Measurements from ENCODE around the gene MED17.

Gene MED17

DNA sequence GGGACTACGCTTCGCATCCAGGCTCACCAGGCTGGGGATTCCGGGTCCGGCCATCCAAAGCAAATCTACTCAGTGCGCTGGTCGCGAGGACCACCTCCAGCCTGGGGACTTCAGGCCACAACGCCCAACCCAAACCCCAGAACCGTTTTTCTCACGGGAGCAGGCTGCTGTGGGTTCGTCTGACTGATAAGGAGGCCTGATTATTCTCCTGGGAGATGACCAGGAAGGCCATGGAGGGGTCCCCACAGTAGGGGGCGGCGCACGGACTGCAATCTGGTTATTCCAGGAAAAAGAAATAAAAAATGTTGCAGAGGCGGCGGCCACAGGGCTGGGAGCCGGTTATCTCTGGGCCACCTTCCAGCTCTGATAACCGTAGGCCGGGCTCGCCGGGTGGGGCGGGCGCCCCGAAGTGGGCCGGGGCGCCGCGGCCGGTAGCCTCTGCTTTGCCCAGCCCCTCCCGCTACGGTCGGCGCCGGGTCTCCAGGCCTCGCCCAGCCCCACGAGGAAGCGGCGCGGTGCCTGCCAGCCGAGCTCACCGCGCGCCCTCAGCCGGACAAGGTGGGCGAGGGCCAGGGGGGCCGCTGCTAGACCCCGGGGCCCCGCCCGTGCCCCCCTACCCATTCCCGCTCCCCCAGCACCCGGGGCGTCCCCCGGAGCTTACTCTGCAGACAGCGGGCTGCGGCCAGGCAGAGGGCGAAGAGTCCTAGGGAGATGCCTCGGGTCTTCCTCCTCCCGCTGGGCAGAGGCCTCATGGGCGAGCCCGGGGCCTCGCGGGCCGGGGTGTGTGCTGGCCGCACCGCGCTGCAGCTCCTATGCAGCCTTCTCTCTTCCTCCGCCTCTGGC, 65.9 kb downstream of the MED17 start:
- TF ChIP-seq, protein P1, sequence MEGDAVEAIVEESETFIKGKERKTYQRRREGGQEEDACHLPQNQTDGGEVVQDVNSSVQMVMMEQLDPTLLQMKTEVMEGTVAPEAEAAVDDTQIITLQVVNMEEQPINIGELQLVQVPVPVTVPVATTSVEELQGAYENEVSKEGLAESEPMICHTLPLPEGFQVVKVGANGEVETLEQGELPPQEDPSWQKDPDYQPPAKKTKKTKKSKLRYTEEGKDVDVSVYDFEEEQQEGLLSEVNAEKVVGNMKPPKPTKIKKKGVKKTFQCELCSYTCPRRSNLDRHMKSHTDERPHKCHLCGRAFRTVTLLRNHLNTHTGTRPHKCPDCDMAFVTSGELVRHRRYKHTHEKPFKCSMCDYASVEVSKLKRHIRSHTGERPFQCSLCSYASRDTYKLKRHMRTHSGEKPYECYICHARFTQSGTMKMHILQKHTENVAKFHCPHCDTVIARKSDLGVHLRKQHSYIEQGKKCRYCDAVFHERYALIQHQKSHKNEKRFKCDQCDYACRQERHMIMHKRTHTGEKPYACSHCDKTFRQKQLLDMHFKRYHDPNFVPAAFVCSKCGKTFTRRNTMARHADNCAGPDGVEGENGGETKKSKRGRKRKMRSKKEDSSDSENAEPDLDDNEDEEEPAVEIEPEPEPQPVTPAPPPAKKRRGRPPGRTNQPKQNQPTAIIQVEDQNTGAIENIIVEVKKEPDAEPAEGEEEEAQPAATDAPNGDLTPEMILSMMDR (IDR thresholded peaks at IDR 0.05; ENCODE audit: unreplicated experiment in 3 of 3) = no peak
- no peaks in the 10 kb centered on the region for H3K4me1 Mint-ChIP-seq
- no peak overlapping the region for H3K27ac Mint-ChIP-seq
- H3K27me3 Mint-ChIP-seq (ENCODE audit: low read depth) = no peaks in the 10 kb centered on the region
- H3K4me3 Mint-ChIP-seq = no peak overlapping the region
- no peaks in the 10 kb centered on the region for H3K36me3 Mint-ChIP-seq (ENCODE audit: low read depth)
- H3K9me3 Mint-ChIP-seq = no peaks in the 10 kb centered on the region

DNA sequence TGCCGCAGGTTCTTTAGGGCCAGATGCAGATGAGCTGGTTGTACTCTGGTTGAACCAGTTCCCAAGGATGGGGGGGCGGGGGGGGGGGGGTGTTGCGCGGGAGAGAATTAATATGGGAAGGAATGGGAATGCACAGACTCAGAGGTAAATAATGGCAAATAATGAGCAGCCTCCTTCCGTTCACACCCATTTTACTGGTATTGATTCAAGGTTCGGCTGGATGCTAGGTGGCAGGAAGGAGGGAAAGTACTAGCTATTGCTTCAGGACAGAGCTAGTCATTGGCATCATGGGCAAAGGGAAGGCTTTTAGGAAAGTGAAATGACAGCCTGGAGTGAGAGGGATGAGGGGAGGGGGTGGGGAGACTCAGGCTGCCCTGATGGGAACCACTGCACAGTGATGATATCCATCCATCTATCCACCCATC, 66.5 kb downstream of the MED17 start, which contains the start of gene VSTM5:
Gene VSTM5 (minus strand): TSS at position 25 of the 425 bp plus-strand sequence. CDS start 116 bp downstream, outside the sequence.
- no peaks in the 10 kb centered on the region for H3K27me3 Mint-ChIP-seq (ENCODE audit: low read depth)
- no peak within 1 kb of the TSS for H3K27ac Mint-ChIP-seq
- no peak within 1 kb of the TSS for H3K4me3 Mint-ChIP-seq

DNA sequence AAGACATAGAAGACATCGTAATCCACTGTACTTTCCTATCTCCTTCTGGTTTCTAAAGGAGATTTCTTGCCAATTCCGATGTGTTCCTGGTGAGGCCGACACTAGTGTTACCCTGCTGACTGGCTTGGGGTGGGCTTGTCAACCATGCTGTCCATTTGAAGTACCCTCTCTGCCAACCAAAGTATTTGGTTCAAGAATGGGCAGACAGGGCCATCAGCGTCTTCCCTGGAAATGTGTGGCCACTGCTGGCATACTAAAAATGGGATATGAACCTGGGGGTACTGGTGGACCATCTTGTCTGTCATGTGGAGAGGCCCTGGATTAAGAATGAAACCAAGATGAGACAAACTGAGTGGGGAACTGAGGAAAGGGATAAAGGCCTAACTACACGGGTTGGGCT, 68.2 kb downstream of the MED17 start:
- no peaks in the 10 kb centered on the region for H3K36me3 Mint-ChIP-seq (ENCODE audit: low read depth)
- TF ChIP-seq, protein P1 (IDR thresholded peaks at IDR 0.05; ENCODE audit: unreplicated experiment in 3 of 3) = no peak

More for the DNA sequence above, 66.5 kb downstream of the MED17 start, which contains the start of gene VSTM5:
- H3K9me3 Mint-ChIP-seq = no peaks in the 10 kb centered on the region
- H3K4me1 Mint-ChIP-seq = no peaks in the 10 kb centered on the region
- H3K36me3 Mint-ChIP-seq (ENCODE audit: low read depth) = no peaks in the 10 kb centered on the region
- TF ChIP-seq, protein P1 (IDR thresholded peaks at IDR 0.05; ENCODE audit: unreplicated experiment in 3 of 3) = no peak

DNA sequence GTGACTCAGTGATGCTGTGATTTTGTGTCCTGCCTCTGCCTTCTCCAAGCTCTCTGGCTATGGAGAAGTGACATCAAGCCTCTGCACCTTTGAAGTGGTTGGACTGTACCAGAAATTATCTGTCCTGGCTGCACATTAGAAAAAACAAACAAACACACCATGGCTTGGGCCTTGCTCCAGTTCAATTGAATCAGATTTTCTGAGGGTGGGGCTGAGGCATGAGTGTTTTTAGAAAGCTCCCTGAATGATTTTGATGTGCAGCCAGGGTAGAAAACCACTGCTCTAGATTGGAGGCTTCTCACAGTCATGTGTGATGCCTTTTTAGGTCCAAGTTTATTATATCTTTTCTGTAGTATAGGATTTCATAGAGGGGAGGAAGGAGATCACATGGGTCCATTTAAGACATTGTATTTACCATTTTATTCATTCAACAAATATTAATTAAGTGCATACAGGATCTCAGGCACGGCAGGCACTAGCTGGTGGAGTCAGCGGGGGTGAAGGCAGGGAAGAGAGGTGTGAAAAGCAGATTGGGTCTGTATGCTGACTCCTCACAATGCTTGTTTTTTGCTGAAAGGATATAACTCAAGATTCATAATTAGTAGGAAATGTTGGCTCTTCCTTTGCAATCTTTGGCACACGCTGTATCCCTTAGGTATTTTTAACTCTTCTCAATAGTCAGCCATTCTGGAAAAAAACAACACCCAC, 73.5 kb downstream of the MED17 start:
- Mint-ChIP-seq H3K4me3 (no peak overlapping the region), H3K27ac (peak overlapping the region in 2 of 3 experiments; percentile 19 to 50), H3K9me3 (no peaks in the 10 kb centered on the region), H3K36me3 (ENCODE audit: low read depth) (no peaks in the 10 kb centered on the region), H3K4me1 (peaks cover 7% of the 10 kb centered on the region), H3K27me3 (ENCODE audit: low read depth) (no peaks in the 10 kb centered on the region)
- TF ChIP-seq, protein P1 (IDR thresholded peaks at IDR 0.05; ENCODE audit: unreplicated experiment in 3 of 3) = no peak

More for the DNA sequence above, 68.2 kb downstream of the MED17 start:
- no peaks in the 10 kb centered on the region for H3K4me1 Mint-ChIP-seq
- H3K4me3 Mint-ChIP-seq = no peak overlapping the region
- H3K27me3 Mint-ChIP-seq (ENCODE audit: low read depth) = no peaks in the 10 kb centered on the region
- H3K27ac Mint-ChIP-seq = no peak overlapping the region
- no peaks in the 10 kb centered on the region for H3K9me3 Mint-ChIP-seq

DNA sequence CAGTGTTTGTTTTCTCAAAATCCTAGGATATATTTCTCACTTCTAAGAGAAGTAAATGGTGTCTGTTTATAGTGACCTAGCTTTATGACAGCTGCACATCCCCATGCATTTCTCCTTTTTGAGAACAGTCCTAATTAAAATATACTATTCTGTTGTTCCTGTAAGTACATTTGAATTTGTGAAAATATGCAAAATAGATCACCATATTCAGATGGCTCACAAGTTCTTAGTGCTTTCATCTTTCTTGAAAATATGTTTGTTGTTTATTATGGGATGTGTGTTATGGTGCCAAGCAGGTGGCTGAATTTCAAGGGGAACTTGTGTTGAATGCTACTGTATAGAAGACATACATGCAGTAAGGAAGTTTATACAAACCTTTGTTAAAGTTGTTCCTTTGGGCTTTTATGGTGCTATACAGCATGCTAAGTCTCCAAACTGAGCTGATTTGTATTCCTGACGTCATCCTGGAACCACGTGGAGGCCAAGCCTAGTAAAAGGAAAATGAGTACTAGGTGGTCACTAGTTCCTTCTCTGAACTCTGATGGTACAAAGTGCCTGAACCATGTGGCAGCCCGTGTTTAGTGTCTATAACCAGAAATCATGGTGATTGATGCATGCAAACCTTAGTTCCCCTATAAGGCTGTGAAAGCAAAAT, 74.2 kb downstream of the MED17 start:
- H3K9me3 Mint-ChIP-seq = no peaks in the 10 kb centered on the region
- H3K27ac Mint-ChIP-seq = peak overlapping the region in 1 of 3 experiments; percentile 19
- no peak overlapping the region for H3K4me3 Mint-ChIP-seq
- peaks cover 7% of the 10 kb centered on the region for H3K4me1 Mint-ChIP-seq
- H3K36me3 Mint-ChIP-seq (ENCODE audit: low read depth) = no peaks in the 10 kb centered on the region
- TF ChIP-seq, protein P1 (IDR thresholded peaks at IDR 0.05; ENCODE audit: unreplicated experiment in 3 of 3) = no peak
- H3K27me3 Mint-ChIP-seq (ENCODE audit: low read depth) = no peaks in the 10 kb centered on the region

Data from nephron (organoid).